ENCODE data around the gene ANKMY2. TPM values are rescaled to one million over a fixed set of nuclear protein-coding genes. Genes with fewer than 3 reads are reported as not detected.

The ANKMY2 gene
- total and polyA plus RNA-seq, 12 donors = 5.4 to 45.3 (median 15.8) TPM

- Histone ChIP-seq H3K4me3 (no peak overlapping the region), H3K27me3 (no peaks in the 10 kb centered on the region), H3K36me3 (replicated peaks in 1 of 2) (no peaks in the 10 kb centered on the region), H3K27ac (no peak overlapping the region), H3K9me3 (replicated peaks in 1 of 3) (no peaks in the 10 kb centered on the region), H3K4me1 (replicated peaks in 1 of 2) (no peaks in the 10 kb centered on the region)
- TF ChIP-seq CTCF (IDR thresholded peaks at IDR 0.05) (no peak), POLR2A (IDR thresholded peaks at IDR 0.05) (no peak)
- no peak for DNase-seq
- intact Hi-C loops (cut with DNase I) = no loop called here
- 54 to 74% (median 63%) methylated on average over 1 of the region's 1 CpG for whole genome bisulfite sequencing, 4 donors
These were observed 94.9 kb downstream of the ANKMY2 start for GRCh38 chr7:16550671-16551070.

Other genes starting within 250 kb of the ANKMY2 start
- gene CRPPA, start 224.2 kb downstream of the ANKMY2 start, total RNA-seq = 1 to 10 TPM in 7 of 9 donors, under 1 TPM in 2; 0.79 to 4.2 (median 3.3) TPM
- 1 to 10 TPM in 1 of 3 donors, under 1 TPM in 2; 0.57 to 3.1 (median 0.97) TPM for gene CRPPA, start 224.2 kb downstream of the ANKMY2 start, polyA plus RNA-seq
- gene SOSTDC1, start 180.0 kb downstream of the ANKMY2 start, total RNA-seq = 1 to 10 TPM in 1 of 9 donors, under 1 TPM in 4, not detected in 4; 0.11 to 1.2 (median 0.27) TPM
- gene SOSTDC1, start 180.0 kb downstream of the ANKMY2 start, polyA plus RNA-seq = under 1 TPM; 0.13 to 0.16 (median 0.13) TPM
- not detected for gene LRRC72, start 118.9 kb downstream of the ANKMY2 start, total RNA-seq
- gene LRRC72, start 118.9 kb downstream of the ANKMY2 start, polyA plus RNA-seq = not detected
- 10 to 100 TPM; 18.5 to 46.5 (median 34.3) TPM for gene BZW2, start 427 bp upstream of the ANKMY2 start, total RNA-seq
- 10 to 100 TPM; 11.1 to 43.0 (median 19.7) TPM for gene BZW2, start 427 bp upstream of the ANKMY2 start, polyA plus RNA-seq
- gene TSPAN13, start 108.0 kb upstream of the ANKMY2 start, total RNA-seq = 100 to 1,000 TPM in 1 of 9 donors, 10 to 100 TPM in 8; 19.3 to 119 (median 49.4) TPM
- 10 to 100 TPM; 53.6 to 71.4 (median 68.2) TPM for gene TSPAN13, start 108.0 kb upstream of the ANKMY2 start, polyA plus RNA-seq
- gene AGR2, start 159.2 kb upstream of the ANKMY2 start, total RNA-seq = 1 to 10 TPM in 3 of 9 donors, not detected in 6; 1.3 to 4.3 (median 1.4) TPM
- under 1 TPM in 2 of 3 donors, not detected in 1; 0.13 to 0.56 TPM for gene AGR2, start 159.2 kb upstream of the ANKMY2 start, polyA plus RNA-seq
- not detected for gene AGR3, start 236.2 kb upstream of the ANKMY2 start, total RNA-seq
- gene AGR3, start 236.2 kb upstream of the ANKMY2 start, polyA plus RNA-seq = not detected